ENCODE results near the gene RAB5IF.
"Not testable (repeated sequence)": the region's sequence is repeated elsewhere in the genome, so short reads cannot be mapped to it uniquely, and the experiment has no call there.

RAB5IF gene

DNA sequence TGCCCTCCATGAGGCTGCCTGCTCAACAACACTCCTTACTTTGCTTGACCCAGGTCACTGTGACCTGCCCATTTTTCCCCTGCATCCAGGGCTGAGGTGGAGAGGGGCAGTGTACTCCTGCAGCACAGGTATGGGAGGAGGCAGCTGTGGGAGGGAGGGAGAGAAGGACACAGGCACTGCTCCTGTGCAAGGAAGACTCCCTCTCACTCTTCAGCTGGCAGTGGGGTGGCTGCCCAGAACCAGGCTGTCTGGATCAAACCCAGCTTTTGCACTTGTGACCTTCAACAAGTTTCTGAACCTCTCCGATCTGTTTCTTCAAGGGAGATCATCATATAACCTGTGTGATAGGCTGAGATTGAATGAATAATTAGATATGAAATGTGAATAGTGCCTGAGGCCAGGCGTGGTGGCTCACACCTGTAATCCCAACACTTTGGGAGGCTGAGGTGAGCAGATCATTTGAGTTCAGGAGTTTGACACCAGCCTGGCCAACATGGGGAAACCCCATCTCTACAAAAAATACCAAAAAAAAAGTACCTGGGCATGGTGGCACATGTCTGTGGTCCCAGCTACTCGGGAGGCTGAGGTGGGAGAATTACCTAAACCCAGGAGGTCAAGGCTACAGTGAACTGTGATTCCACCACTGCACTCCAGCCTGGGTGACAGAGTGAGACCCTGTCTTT, 18.1 kb upstream of the RAB5IF start:
- no peak for DNase-seq

DNA sequence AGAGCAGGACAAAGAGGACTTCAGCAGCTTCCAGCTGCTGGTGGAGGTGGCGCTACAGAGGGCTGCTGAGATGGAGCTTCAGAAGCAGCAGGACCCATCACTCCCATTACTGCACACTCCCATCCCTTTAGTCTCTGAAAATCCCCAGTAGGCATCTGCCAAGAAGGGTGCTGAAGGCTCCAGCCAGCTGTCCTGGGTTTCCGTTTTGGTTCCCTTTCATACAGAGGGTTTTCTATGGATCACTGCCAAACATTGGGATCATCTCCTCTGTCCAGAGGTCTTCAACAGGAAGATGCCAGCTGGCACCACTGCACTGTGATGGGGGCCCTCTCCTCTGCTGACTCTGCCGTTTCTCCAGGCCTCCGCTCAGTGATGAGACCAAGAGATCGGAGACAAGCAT, 14.3 kb upstream of the RAB5IF start:
- no peak for DNase-seq

DNA sequence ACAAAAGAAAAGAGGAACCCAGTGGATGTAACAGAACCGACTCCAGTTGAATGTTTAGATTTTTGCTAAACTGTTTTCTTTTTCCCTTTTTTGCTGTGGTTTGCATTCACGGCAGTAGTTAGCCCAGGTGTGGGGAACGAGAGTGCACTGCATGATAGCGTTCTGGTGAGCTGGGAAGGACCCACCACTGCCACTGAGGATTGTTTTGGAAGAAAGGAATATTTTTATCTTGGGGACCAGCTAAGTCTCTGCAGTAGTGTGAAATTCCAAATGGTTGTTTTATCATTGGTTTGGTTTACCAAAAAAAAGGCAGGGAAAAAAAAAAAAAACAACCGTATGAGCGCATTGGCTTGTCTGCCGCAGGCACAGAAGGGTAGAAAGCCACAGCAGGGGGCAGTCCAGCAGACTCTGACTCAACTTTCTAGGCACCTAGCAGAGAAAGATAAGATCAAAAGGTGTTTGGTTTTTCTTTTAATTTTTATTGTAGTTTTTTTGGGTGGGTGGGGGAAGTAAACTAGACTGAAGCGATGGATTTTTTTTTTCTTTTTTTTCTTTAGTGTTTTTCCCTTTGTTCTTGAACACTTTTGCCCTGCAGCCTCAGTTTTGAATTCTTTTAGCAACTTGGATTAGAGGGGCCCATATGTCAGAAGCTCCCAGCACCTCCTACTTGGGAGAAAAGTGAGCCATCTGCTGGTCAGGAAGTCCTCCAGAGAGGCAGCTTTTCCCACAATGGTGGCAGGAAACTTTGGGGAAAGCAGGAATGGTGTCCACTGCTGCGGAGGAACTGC, 13.5 kb upstream of the RAB5IF start:
- DNase-seq, result no peak

DNA sequence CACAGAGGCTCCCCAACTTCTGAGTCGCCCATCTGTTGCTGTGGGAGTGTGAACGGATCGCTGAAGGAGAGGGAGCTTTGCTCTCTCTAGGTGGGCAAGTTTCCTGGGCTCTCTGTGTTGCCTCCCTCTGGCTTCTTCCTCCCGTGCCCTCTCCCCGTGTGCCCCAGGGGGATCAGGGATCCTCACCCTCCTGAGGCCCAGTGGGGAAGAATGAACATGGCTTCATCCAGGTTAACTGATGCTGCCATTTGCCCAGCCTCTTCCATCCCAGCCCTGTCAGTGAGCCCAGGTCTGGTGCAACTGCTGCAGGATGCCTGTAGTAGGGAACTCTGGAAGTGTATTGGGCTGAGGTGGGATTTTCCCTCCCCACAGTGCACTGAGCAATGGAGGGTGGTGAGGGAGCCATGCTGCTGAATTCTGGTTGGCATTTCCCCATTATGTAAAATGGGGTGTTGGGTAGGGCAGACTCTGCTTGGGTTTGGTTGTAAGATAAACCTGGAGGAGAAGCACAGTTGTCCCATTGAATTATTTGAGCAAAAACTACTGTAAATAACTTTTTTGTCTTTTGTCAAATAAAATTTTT, 12.1 kb upstream of the RAB5IF start:
- no peak for DNase-seq

DNA sequence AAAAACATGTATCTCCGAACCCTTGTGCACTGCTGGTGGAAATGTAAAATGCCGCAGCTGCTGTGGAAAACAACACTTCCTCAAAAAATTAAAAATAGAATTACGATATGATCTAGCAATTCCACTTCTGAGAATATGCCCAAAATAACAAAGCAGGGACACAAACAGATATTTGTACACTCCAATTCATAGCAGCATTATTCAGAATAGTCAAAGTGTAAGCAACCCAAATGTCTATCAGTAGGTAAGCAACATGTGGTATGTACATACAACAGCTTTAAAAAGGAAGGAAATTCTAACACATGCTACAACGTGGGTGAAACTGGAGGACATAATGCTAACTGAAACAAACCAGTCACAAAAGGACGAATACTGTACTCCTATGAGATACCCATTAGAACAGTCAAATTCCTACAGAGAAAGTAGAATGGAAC, 5.7 kb upstream of the RAB5IF start:
- DNase-seq, result no peak

DNA sequence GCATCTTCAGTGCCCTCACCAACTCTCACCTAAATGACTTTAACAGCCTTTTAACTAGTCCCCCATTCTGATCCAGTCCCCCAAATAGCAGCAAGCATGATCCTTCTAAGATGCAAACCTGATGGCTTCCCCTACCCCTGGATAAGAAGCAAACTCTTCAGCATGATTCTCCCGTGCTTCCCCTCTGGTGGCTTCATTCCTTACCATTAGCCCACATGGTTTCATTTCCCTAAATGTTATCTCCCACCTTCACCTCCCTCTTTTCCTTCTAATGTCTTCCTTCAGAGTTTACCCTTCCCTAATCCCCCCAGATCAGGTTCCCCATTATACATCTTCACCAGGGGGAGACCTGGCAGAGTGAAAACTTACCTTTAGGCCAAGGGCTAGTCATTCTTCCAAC, 4.0 kb upstream of the RAB5IF start:
- DNase-seq, result no peak

DNA sequence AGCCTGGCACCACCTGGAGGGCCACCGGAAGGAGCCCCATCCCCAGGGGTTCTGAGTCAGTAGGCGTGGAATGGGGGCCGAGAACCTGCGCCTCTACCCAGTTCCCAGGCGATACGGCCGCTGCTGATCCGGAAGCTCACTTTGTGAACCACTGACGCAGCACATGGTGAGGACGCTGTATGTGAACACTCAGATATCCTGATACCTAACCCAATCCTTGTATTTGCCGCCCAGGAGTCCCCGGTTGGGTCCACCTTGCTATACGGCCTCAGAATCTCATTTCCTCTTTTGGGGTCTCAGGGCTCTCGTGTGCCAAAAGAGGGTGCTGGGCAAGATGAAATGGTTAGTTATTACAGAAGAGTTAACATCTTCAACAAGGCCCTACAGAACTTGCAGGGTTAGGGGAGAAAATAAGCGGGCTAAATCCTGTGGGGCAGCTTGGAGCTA, 604 bp upstream of the RAB5IF start:
- peak in 1 of 2 experiments; percentile 12 for DNase-seq

DNA sequence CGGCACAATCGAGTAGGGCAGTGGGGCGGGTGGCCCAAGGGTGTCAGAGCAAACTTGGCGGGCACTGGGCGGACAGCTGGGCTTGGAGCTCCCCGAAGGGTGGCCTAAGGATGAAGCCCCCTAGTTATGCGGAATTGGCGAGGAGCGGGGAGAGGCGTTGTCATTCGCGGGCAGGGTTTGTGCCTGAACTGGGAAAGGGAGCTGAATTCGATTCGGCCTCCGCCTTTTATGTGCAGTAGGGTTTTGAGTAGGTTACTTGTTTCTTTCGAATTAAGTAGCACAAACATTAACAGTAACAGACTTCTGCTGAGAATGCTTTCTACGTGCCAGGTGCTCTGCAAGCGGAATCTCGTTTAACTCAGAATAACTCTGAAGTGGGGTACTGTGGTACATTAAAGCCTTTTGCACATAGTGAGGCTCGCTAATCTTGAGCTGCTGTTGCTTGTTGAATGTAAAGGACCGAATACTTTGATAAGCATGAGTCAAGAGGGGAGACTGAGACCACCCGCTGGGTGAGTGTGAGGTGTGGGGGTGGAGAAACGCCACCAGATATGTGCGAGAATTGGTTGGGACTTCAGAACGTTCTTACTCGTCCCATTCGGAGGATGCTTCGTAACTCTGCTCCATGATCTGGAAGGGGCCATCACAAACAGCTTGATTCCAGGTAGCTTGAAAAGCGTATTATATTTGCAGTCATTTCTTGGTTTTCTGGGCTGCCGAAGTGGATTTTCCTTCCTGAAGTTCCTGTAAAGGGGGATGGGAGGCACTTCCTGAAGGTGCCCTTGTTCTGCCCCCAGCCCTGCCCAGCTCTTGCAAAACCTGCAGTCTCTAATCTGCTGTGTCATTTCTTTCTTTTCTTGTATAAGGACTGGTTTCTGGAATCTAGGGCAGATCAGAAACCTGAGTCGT, 833 bp downstream of the RAB5IF start:
- no peak for DNase-seq

DNA sequence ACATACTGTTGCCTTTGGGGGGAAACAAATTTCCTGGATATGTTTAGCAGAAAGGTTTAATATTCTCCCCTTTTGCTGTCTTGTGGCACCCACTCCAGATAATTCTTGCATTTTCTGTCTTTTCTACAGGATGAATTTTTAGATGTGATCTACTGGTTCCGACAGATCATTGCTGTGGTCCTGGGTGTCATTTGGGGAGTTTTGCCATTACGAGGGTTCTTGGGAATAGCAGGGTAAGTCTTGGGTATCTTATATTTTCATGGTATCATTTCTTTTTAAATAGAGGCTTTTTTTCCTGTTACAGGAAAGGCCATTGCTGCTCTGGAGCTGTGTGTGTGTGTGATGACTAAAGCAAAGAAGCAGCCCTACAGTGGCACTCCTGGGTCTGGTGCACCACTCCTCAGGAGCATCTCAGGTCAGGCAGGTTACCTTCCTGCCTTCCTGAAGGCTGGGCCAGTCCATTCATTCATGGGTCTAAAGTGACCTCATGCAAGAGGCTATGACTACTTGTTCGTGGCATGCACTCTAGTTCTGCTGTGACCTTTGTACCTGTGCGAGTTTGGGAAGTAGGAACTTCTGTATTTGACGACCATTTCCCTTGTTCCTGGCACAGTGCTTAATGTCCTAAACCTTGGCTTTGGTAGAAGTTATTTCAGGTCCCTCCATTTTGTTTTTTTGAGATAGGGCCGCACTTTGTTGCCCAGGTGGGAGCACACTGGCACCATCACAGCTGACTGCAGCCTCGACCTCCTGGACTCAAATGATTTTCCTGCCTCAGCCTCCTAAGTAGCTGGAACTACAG, 2.2 kb downstream of the RAB5IF start:
- no peak for DNase-seq

DNA sequence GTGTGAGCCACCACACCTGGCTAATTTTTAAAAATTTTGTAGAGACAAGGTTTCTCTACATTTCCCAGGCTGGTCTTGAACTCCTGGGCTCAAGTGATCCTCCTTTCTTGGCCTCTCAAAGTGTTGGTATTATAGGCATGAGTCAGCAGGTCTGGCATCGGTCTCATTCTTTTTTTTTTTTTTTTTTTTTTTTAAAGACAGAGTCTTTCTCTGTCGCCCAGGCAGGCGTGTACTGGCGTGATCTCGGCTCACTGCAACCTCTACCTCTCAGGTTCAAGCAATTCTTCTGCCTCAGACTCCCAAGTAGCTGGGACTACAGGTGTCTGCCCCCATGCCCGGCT, 2.8 kb downstream of the RAB5IF start:
- not testable (repeated sequence) for DNase-seq

DNA sequence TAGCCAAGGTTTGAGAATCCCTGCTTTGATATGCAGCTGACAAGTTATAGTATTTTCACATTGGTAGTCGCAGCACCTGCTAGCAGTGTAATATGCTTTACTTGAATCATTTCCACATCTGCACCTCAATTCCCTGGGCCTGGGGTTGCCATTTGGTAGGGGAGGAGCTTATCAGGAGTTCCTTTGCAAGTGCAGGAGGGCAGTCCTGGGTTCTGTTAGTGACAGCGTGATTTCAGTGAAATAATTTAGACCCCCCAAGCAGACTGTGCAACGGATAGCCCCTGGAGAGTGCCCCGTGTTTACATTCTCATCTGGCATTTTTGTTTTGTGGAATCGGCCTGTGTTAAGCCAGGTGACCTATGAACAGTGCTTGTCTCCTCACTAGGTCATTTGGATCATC, 6.0 kb downstream of the RAB5IF start:
- DNase-seq, result no peak

DNA sequence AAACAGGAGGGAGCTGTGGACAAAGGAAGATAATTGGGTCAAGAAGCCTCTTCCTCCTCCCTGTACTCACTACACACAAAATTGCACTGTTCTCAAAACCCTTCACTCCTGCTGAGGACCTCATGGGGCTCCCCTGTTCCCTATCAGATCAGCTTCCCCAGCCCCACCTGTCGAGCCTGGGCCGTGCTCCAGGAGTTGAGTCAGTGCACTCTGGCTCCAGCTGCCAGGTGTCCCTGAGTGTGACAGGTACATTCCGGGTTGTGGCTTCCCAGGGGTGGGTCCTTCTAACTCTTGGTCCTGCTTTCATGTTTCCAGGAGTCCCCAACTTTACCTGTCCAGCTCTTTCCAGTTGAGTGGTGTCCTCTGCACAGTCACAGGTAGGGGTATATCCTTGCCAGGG, 8.4 kb downstream of the RAB5IF start:
- DNase-seq, result peak; percentile 59 to 88

DNA sequence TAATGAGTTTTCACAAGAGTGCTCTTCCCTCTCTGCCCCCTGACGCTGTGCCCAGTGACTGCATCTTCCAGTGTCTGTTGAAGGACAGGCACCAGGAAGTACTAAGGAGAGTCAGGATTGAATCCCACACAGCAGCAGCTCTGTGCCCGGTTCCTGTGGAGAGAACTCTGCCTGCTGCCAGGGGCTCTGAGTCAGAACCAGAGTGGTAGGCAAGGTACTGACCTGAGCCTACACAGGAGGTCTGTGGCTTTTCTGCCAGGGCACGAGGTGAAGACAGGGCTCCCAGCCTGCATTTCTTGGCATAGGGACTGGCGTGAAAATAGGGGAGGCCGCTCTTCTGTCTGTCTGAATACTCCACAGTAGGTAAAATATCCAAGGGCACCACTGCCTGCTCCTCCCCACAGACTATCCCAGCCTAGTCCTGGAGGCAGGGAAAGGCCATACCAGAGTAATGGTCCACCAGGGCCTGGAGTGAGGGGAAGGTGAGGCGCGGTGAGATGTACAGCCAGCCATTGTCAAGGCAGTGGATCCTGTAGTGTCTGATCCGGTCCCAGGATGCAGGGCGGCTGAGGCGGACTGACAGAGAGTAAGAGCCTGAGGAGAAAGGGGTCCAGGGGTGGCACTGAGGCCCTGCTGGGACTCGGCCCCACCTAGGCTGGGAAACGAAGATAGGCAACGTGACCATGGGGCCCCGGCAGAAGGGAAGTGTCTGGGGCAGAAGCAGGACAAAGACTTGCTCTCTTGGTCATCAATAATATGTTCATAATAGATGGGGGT, 9.4 kb downstream of the RAB5IF start:
- no peak for DNase-seq

DNA sequence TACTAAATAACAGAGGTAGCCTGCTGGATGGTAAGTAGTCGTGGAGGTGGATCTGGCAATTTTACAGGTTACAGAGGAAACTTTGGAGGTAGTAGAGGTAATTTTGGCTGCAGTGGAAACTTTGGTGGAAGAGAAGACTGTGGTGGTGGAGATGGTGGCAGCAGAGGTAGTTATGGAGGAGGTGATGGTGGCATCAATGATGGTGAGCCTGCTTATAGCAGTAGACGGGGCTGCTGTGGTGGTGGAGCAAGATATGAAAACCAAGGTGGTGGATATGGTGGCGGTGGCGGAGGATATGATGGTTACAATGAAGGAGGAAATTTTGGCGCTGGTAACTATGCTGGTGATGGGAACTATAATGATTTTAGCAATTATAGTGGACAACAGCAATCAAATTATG, 15.3 kb downstream of the RAB5IF start:
- no peak for DNase-seq

DNA sequence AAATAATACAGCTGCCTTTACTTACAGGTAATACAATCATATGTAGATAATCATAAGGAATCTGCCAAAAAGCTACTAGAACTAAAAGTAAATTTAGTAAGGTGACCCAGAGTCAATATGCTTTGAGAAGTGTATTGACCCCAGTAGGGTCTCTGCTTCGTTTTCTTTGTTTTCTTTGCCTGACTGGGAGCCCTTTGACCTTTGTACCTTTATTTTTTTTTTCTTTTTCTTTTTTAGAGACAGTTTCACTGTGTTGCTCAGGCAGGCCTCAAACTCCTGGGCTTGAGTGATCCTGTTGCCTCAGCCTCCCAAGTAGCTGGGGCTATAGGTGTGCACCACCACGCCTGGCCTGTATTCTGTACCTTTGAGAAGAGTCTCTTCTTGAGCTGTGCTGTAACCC, 17.9 kb downstream of the RAB5IF start:
- no peak for DNase-seq

DNA sequence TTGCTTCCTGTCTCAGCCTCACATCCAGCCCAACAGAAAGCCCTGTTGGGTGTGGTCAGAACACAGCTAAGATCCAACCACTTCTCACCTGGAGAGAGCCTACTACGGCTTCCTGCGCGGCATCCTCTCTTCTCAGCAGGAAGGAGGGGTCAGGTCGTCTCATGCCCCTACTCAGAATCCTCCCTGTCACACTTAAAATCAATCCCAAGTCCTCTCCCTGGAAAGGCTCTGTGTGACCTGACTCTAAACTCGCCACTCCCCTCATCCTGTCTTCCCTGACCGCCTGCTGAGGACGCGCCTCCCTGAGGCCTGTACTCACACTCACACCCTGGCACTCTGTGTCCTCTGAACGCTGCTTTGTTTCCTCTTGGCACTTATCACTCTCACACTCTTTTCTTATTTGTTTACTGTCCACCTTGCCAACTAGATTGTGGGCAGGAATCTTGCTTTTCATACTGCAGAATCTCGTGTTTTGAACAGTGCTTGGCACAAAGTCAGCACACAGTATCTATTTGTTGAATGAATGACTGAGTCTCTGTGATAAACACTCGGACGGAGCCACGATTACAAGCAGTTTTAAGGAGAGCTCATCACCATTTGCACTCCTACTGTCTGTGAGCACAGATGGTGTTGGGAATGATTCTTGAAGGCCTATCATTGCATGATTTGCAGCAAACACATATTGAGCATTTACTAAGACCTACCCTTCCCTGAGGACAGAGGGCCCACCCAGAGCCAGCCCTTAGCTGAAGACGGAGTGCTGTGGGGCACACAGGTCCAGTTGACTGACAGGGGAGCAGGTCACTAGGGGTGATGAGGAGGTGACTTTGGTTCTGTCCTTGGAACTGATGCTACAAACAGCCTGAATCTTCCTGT, 18.7 kb downstream of the RAB5IF start:
- no peak for DNase-seq

DNA sequence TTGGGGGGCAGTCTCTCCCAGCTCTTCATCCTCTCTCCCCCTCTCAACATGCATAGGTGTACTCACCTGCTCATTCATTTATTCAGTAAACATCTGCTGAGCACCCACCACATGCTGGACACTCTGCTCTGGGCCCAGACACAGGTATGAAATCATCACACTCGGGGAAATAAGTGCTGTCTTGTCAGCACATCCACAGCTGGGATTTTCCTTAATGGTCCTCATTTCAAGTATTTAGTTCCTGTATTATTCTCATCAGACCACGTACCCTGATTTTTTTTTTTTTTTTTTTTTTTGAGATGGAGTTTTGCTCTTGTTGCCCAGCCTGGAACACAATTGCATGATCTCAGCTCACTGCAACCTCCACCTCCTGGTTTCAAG, 19.4 kb downstream of the RAB5IF start:
- no peak for DNase-seq

DNA sequence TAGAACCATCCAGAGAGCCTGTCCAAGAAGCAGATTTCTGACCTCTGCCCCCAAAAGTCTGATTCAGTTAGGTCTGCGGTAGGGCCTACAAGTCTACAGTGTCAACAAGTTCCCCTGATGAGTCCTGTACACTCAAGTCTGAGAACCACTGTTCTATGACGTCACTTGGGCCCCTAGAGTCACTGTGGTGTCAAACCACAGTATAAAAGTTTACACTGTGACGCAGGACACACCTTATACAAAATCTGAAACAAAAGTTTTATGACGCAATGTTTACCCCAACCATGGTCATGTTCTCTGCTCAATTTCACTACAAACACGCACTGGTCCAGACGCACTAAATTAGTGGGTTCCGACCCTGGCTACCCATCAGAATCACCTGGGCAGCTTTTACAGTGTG, 22.5 kb downstream of the RAB5IF start:
- no peak for DNase-seq

DNA sequence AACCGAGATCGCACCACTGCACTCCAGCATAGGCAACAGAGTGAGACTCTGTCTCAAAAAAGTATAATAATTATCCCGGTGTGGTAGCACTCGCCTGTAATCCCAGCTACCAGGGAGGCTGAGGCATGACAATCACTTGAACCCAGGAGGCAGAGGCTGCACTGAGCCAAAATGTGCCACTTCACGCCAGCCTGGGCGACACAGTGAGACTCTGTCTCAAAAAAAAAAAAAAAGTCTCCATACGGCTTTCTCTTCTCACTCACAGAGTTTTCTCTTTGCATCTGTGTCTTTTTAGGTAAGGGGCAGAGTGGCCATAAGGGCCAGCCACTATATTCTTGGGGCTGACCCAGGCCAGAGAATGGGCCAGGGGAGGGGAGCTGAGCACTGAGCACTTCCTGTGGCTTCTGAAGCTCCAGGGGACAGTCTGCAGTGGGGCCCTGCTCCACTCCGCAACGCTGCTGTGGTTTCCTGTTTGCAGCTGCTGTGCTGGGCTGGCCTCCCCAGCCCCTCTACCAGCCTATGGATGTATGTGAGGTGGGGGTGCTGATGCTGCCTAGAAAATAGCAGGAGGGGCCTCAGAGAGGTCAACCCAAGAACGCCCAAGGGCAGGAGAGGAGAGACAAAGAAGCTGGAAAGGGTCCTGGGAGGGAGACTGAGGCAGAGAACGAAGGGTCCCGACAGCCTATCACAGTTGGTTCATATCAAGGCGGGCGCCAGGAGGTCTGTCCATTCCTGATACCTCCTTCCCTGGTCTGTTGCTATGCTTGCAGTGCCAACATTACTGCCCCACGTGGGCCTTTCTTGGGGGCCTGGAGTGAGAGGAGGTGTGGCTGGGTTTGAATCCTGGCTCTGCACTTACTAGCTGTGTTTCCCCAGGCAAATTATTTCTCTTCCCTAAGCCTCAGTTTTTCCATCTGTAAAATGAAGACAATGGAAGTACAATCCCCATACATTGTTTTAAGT, 24.4 kb downstream of the RAB5IF start:
- no peak for DNase-seq

All from NCI-H2081 (cell line).